KMS-11 (cell line): Measurements from ENCODE around the gene NR1H4.

Experiments used
- H2AFZ ChIP-seq: fragments of 200-600 bp; sonication (generic); 2 replicates; pipeline ENCODE4 v1.6.1; 2016; ENCODE audit warnings: antibody characterized with exemption, mixed run types, low read depth
- H3K27ac ChIP-seq: fragments of 200-600 bp; sonication (generic); 2 replicates; pipeline ENCODE4 v1.6.1; 2016; ENCODE audit warnings: mild to moderate bottlenecking, mixed run types
- H3K27me3 ChIP-seq: fragments of 200-600 bp; sonication (generic); 2 replicates; pipeline ENCODE4 v1.6.1; 2017; ENCODE audit warnings: mild to moderate bottlenecking, low read depth, mixed run types, moderate library complexity; ENCODE audit not compliant: insufficient read depth
- H3K36me3 ChIP-seq: fragments of 200-600 bp; sonication (generic); 2 replicates; pipeline ENCODE4 v1.6.1; 2017; ENCODE audit warnings: mild to moderate bottlenecking, mixed run types; ENCODE audit not compliant: insufficient read depth
- H3K4me1 ChIP-seq: fragments of 200-600 bp; sonication (generic); 2 replicates; pipeline ENCODE4 v1.6.1; 2016; ENCODE audit warnings: mild to moderate bottlenecking, low read depth, mixed run types; ENCODE audit not compliant: poor library complexity, severe bottlenecking
- H3K4me2 ChIP-seq: fragments of 200-600 bp; sonication (generic); 2 replicates; pipeline ENCODE4 v1.7.0; 2016; ENCODE audit warnings: mild to moderate bottlenecking, mixed run types
- H3K4me3 ChIP-seq: fragments of 200-600 bp; sonication (generic); IDR thresholded peaks from 2 replicates; pipeline ENCODE4 v1.6.1; 2017; ENCODE audit warnings: low read depth, low read length, mixed read lengths; ENCODE audit not compliant: insufficient read depth
- H3K79me2 ChIP-seq: fragments of 200-600 bp; sonication (generic); 2 replicates; pipeline ENCODE4 v1.6.1; 2016; ENCODE audit warnings: low read depth, mixed run types; ENCODE audit not compliant: insufficient read depth
- H3K9ac ChIP-seq: fragments of 200-600 bp; sonication (generic); 2 replicates; pipeline ENCODE4 v1.6.1; 2016; ENCODE audit warnings: mild to moderate bottlenecking, mixed run types
- H4K20me1 ChIP-seq: fragments of 200-600 bp; sonication (generic); 2 replicates; pipeline ENCODE4 v1.6.1; 2016; ENCODE audit warnings: mild to moderate bottlenecking, mixed run types; ENCODE audit not compliant: insufficient read depth
- CTCF ChIP-seq: fragments of 200-600 bp; sonication (generic); conservative IDR thresholded peaks from 2 replicates; pipeline ENCODE4 v1.6.1; 2017; ENCODE audit warnings: low read depth, mild to moderate bottlenecking, antibody characterized with exemption, low read length, moderate library complexity, mixed read lengths

Gene NR1H4

GRCh38 chr12:100442403-100442802, 31.3 kb upstream of the NR1H4 start:
- Histone ChIP-seq H3K4me1 (no peaks in the 10 kb centered on the region), H3K4me2 (no peak overlapping the region), H3K9ac (no peak overlapping the region), H3K79me2 (no peaks in the 10 kb centered on the region), H3K27me3 (no peaks in the 10 kb centered on the region), H3K4me3 (no peak overlapping the region), H3K27ac (no peak overlapping the region), H4K20me1 (no peaks in the 10 kb centered on the region), H2AFZ (no peak overlapping the region), H3K36me3 (no peaks in the 10 kb centered on the region)
- TF ChIP-seq CTCF: no peak

DNA sequence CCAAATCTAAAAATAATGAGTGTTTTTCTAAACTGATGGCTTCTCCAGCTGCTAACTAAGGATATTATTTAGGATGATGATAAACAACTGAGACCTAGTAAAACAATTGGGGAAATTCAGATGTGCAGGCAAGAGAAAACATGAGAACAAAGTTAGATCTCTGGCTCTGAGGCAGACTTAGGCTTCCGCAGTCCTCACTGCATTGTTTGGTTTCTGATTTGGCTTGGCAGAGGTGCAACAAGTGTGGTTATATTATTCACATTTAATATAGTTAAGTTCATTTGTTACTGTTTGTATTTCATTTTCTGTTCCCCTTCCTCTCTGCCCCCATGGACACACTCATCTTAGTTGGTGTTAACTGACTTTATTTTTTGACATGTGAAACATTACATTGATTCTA, 30.2 kb upstream of the NR1H4 start:
- Histone ChIP-seq H4K20me1 (no peaks in the 10 kb centered on the region), H3K27ac (no peak overlapping the region), H3K9ac (no peak overlapping the region), H3K36me3 (no peaks in the 10 kb centered on the region), H3K79me2 (no peaks in the 10 kb centered on the region), H3K4me2 (no peak overlapping the region), H3K4me3 (no peak overlapping the region), H3K27me3 (no peaks in the 10 kb centered on the region), H3K4me1 (no peaks in the 10 kb centered on the region), H2AFZ (no peak overlapping the region)
- TF ChIP-seq CTCF: no peak

DNA sequence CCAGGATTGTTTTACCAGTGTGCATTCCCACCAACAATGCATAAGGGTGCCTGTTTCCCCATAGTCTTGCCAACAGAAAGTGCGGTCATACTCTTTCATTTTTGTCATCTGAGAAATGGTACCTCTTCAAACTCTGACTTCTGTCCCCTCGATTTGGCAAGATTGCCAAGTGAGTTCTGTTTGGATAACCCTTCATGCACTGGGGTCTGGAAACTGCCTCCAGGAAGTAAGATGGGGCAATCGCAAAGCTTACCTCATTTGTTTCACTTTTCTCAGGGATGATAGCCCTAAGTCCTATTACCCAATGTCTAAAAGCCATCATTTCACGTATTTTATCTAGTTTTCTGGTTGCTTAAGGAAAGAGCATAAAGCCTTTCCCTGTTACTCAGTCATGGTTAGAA, 28.6 kb upstream of the NR1H4 start:
- no peaks in the 10 kb centered on the region for H3K36me3 ChIP-seq
- no peak overlapping the region for H3K4me2 ChIP-seq
- no peak for TF ChIP-seq CTCF
- no peaks in the 10 kb centered on the region for H3K4me1 ChIP-seq
- H3K27ac ChIP-seq: no peak overlapping the region
- H3K9ac ChIP-seq: no peak overlapping the region
- H4K20me1 ChIP-seq: no peaks in the 10 kb centered on the region
- no peak overlapping the region for H3K4me3 ChIP-seq
- no peaks in the 10 kb centered on the region for H3K27me3 ChIP-seq
- H2AFZ ChIP-seq: no peak overlapping the region
- H3K79me2 ChIP-seq: no peaks in the 10 kb centered on the region

- Histone ChIP-seq H3K9ac (no peak overlapping the region), H3K4me3 (no peak overlapping the region), H3K27ac (no peak overlapping the region), H3K79me2 (no peaks in the 10 kb centered on the region), H4K20me1 (no peaks in the 10 kb centered on the region), H3K4me2 (no peak overlapping the region), H3K4me1 (no peaks in the 10 kb centered on the region), H3K27me3 (no peaks in the 10 kb centered on the region), H3K36me3 (no peaks in the 10 kb centered on the region), H2AFZ (no peak overlapping the region)
- TF ChIP-seq CTCF: no peak
These were observed 26.3 kb upstream of the NR1H4 start for GRCh38 chr12:100447381-100447780.

- no peak for TF ChIP-seq CTCF
- Histone ChIP-seq H3K4me3 (no peak overlapping the region), H4K20me1 (no peaks in the 10 kb centered on the region), H3K27me3 (no peaks in the 10 kb centered on the region), H3K9ac (no peak overlapping the region), H3K79me2 (no peaks in the 10 kb centered on the region), H3K4me1 (no peaks in the 10 kb centered on the region), H2AFZ (no peak overlapping the region), H3K4me2 (no peak overlapping the region), H3K27ac (no peak overlapping the region), H3K36me3 (no peaks in the 10 kb centered on the region)
These were observed 25.0 kb upstream of the NR1H4 start for GRCh38 chr12:100448656-100449055.
